WI38 (cell line): Measurements from ENCODE around the gene ARHGEF6.

Experiments used
- H3K4me3 ChIP-seq: 2 replicates; pipeline ENCODE4 v1.5.1; 2011; ENCODE audit warnings: low read depth, mild to moderate bottlenecking, control low read depth, low read length
- TF ChIP-seq, protein P1 (sequence below): IDR thresholded peaks from 2 replicates; pipeline ENCODE4 v1.5.1; 2012; ENCODE audit warnings: low read depth, mild to moderate bottlenecking, control low read depth, low read length

Gene ARHGEF6

GRCh38 chrX:136646602-136647239 is 134.0 kb downstream of the ARHGEF6 start:
- TF ChIP-seq, protein P1, sequence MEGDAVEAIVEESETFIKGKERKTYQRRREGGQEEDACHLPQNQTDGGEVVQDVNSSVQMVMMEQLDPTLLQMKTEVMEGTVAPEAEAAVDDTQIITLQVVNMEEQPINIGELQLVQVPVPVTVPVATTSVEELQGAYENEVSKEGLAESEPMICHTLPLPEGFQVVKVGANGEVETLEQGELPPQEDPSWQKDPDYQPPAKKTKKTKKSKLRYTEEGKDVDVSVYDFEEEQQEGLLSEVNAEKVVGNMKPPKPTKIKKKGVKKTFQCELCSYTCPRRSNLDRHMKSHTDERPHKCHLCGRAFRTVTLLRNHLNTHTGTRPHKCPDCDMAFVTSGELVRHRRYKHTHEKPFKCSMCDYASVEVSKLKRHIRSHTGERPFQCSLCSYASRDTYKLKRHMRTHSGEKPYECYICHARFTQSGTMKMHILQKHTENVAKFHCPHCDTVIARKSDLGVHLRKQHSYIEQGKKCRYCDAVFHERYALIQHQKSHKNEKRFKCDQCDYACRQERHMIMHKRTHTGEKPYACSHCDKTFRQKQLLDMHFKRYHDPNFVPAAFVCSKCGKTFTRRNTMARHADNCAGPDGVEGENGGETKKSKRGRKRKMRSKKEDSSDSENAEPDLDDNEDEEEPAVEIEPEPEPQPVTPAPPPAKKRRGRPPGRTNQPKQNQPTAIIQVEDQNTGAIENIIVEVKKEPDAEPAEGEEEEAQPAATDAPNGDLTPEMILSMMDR, result no peak

DNA sequence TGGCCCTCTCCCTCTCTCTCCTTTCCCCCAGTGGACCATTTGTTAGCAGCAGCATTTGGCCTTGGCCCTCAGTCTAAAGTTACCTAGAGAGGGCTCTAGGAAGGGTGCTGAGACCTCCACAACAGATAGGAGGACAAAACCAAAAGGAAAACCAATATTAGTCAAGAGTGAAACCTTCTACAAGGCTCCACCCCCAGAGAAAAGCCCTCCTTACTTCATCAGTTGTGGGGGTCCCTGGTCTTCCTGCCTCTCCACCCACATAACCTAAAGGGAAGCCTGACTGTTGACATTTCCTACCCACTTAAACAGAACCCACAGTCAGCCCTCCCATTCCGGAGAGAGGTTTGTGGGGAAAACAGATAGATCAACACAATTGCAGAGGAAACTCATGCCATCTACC is 137.5 kb downstream of the ARHGEF6 start:
- H3K4me3 ChIP-seq, result no peak overlapping the region
- TF ChIP-seq, protein P1, result no peak

More at GRCh38 chrX:136646602-136647239, 134.0 kb downstream of the ARHGEF6 start:
- no peak overlapping the region for H3K4me3 ChIP-seq

DNA sequence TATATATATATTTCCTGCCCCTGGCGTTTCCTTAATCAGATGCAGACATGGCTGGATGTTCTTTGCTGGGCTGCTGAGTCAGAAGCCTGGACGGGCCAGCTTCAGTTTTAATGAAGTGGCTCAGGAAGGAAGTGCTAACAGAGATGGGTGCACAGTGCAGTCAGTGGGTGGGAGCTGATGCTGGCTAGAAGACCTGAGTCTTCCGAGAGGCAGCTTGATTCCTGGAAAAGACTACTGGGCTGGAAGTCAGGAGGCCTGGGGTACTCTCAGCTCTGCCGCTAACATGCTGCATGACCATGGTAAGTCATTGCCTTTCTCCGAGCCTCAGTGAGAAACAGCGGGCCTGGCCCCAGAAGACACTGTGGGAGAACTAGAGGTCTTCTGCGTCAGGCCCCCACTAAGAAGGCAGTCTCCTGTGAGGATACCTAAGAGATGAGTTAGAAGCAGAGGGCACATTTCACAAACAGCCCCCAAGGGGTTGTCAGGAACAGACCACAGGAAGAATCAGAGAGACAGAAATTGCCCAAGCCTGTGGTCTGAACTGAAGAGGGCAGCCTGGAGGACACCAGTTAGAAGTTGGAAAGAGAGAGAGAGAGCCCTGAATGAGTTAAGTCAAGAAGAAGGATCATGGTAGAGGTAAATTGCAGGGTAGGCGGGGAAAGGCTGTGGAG is 141.1 kb downstream of the ARHGEF6 start:
- no peak overlapping the region for H3K4me3 ChIP-seq
- TF ChIP-seq, protein P1, result no peak

- TF ChIP-seq, protein P1, result no peak
- no peak overlapping the region for H3K4me3 ChIP-seq
These were observed 144.6 kb downstream of the ARHGEF6 start for GRCh38 chrX:136636121-136636520.

GRCh38 chrX:136635235-136635634 is 145.5 kb downstream of the ARHGEF6 start:
- TF ChIP-seq, protein P1, result no peak
- H3K4me3 ChIP-seq, result no peak overlapping the region

GRCh38 chrX:136630881-136631280 is 149.9 kb downstream of the ARHGEF6 start:
- TF ChIP-seq, protein P1, result no peak
- no peak overlapping the region for H3K4me3 ChIP-seq

GRCh38 chrX:136629084-136629750 is 151.5 kb downstream of the ARHGEF6 start:
- TF ChIP-seq, protein P1, result no peak
- no peak overlapping the region for H3K4me3 ChIP-seq
